ENCODE data around the gene SNAPC1.
"Not testable (repeated sequence)": the region's sequence is repeated elsewhere in the genome, so short reads cannot be mapped to it uniquely, and the experiment has no call there.

Gene SNAPC1

GRCh38 chr14:61749264-61749663 is 13.0 kb upstream of the SNAPC1 start:
- no peak for DNase-seq

DNA sequence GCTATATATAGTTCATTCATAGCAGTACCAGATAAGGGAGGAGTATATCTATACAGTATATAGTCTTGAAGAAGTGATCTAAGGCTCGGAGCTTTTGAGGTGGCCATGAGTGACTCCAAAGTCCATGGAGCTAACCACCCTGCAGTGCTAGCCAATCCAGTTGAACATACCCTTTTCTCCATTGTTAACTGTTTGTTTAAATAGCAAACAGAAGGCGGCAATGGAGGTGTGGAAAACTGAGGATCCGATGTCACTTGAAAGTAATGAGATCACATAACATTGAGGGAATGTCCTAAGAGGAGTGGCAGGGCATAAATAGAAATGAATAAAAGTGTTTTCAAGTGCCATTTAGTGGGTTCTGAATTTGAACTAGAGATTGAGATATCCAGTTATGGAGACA is 12.4 kb upstream of the SNAPC1 start:
- DNase-seq: no peak

DNA sequence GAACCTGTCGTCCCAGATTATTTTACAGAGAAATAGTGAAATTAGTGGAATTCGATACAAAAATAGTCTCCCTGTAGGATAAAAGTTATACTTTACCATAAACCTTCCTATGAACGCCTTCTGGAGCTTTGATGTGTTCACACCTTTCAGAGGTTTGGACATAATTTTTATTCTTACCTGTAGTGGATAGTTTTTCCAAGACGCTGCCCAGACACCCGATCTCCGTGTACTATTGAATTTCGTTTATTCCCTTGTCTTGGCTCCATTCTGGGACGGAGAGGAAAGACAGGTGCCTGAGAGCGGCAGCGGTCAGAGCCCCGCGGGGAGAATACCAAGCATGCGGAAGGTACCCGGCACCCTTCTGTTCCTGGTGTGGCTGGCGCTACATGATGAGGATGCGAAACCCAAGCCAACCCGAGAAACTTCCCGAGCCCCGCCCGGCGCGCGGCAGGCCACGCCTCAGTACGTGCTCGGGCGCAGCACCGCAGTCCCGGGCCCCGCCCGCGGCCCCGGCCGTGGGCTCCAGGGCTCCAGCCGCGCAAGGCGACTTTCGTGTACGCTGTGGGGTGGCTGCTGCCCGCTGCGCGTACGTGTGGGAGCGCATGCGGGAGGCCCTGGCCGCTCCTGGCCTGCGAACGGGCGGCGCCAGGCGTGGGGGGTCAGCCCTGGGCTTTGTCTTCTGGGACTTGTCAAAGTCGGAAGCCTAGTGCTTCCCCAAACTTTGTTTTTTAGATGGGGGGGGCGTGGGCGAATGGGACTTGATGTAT is 11.3 kb upstream of the SNAPC1 start:
- DNase-seq: peak in 54 of 56 donors; percentile 10 to 80 (median 54)

DNA sequence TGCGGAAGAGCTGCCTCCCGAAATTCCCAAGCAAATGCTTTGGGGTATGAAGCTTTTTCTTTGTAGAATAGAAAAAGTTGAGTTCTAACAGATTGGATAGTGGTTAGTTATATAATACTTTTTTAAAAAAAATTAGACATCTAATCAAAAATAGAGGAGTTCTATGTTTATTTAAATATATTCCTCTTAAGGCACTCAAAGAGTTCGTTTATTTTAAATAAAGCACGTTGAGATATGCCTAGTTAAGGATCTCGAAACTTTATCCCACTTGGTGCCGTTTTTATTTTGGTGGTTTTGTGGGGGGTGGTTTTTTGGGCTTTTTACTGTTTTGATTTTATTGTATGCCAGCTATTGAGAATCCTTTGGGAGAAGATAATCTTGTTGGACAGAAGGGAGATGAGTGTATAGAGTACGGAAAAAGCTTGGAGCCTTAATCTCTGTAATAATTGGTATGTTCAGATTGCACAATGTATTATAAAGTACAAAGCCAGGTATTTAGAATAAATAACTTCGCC is 10.7 kb upstream of the SNAPC1 start:
- no peak for DNase-seq

GRCh38 chr14:61752626-61753025 is 9.6 kb upstream of the SNAPC1 start:
- no peak for DNase-seq

DNA sequence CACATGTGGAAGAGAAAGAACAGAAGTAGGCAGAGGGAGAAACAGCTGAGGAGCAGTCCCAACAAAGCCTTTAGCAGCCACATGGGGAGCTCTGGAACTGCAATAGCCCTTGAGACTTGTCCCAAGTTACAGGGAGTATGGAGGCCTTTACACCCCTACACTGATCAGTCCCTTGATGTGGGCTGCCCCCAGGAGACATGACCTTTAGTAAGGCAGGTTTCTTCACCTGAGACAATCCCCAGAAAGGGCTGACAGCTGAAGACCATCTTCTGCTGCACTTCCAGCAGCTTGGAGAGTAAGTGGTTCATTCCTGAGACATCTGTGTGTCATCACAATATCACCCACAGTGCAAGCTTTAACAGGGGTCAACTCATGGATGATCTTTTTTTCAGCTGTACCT is 8.6 kb upstream of the SNAPC1 start:
- no peak for DNase-seq

DNA sequence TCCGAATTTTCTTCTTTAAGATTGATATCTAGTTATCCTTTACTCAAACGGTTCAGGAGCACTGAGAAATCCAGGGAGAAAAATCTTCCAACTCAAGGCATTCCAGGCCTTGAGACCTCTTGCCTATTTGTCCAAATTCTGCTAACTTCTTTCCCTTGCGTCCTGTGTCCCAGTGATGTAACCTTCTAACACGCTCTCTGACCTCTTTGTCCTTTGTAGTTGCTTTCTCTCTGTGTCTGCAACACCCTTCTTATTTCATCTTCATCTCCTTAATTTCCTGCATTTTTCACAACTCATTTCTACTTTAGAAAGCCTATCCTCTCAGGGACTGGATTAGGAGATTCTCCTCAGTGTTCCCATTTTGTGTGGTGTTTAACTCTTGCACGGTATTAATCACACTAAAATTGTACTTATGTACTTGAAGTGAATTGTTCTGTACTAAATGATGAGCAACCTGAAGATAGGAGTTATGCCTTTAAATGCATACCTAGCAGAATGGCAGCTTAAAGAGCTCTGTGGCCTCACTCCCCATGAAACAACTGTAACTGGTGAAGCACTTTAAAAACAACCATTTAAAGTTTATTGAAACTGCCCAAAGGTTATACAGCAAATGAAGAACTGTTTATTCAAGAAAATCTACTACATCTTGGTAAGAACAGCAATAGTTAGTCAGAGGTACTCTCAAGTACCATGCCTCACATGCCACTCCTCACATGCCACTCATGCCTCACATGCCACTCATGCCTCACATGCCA is 7.4 kb upstream of the SNAPC1 start:
- DNase-seq: no peak

GRCh38 chr14:61755382-61755742 is 6.9 kb upstream of the SNAPC1 start:
- not testable (repeated sequence) for DNase-seq

GRCh38 chr14:61756135-61756534 is 6.1 kb upstream of the SNAPC1 start:
- DNase-seq: no peak

DNA sequence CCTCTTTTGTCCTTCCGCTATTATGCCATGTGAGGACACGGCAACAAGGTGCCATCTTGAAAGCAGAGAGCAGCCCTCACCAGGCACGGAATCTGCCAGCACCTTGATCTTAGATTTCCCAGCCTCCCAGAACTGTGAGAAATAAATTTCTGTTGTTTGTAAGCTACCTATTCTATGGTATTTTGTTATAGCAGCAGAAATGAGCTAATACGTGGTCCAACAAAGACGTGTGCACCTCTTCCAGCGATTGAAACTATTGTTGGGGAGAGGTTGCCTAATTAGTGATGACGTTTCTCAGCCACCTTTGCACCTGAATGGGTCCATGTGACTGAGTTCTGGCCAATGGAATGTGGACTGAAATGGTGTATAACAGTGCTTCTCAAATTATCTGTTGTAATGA is 2.3 kb upstream of the SNAPC1 start:
- DNase-seq: no peak

- DNase-seq: peak in 3 of 56 donors; percentile 4 to 34 (median 16)
Measured at GRCh38 chr14:61761557-61761956, 663 bp upstream of the SNAPC1 start.

DNA sequence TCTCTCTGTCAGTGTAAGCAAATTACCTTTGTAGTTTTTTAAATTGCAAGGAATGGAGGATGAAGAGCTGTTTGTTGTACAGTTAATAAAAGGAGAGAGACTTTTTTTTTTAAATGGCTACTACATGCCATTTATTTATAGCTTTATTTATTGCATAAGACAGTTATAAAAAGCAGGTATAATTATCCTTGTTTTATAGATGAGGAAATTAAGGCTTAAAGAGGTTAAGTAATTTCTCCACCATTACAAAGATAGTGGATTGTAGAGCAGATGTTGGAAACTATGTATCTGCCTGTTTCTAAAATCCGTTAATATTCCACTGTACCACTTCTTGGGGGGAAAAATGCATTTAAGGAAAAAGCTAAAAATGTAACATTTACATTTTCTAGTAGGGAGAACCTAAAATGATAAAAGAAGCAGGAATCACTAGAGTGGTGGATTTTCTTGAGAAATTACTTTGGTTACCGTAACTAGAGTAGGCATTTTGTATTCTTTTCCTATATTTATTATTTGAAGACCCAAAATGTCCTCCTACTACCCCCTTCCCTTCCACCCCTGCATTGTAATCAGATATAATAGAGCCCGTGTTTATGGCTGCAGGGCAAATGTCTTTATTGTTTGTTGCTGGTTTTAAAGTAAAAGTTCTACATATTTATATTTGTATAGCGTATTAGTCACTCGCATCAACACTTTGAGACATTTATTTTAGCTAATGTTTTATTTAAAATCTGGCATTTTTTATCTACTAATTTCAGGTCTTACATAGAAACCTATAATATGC is 2.3 kb downstream of the SNAPC1 start:
- no peak for DNase-seq

GRCh38 chr14:61765225-61765943 is 3.2 kb downstream of the SNAPC1 start:
- no peak for DNase-seq

GRCh38 chr14:61766151-61766550 is 3.9 kb downstream of the SNAPC1 start:
- DNase-seq: no peak

DNA sequence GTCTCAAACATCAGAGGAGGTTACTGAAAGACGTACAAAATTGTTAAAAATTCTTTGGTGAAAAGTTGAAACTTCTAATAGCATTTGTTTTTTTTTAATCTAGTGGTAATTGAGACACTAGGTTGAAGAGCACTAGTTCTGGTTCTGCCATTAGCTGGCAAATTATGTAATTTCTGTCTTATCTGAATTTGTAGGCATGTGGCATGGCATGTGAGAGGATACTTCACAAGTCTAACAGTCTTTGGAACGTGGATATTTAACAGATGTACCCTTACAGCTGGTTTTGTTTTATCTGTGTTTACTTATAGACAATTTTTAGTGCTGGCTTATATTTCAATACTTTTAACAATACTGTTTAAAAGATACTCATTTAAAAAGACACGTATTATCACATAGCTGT is 6.0 kb downstream of the SNAPC1 start:
- no peak for DNase-seq

DNA sequence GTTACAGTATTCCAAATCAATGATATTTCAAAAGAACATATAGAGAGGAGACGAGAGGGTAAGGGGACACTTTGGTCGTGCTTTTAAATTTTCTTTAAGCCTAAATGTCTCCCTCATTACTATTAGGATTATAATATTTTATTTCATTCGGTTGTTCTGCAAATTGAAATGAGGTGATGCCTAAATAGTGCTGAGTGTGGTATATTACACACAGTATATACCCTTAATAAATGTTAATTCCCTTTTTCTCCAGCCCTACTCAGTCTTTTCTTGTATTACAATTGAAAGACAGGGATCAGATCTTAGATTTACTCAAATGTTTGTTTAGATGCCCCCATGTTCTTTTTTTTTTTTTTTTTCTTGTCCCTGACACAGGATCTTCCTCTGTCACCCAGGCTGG is 7.7 kb downstream of the SNAPC1 start:
- no peak for DNase-seq

DNA sequence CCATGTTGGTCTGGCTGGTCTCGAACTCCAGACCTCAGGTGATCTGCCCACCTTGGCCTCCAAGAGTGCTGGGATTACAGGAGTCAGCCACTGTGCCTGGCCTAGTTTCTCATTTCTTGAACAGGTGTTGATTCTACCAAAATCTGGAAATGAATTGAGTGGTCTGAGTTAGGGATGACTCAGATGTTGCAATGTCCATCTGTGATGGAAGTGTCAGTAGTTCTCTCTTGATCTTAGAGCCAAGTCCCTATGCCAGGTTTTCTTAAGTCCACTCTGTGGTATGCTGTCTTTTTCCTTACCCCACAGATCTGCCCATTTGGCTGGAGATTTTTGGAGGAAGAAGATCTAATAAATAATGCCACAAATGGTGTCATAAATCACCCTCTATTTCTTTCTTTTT is 12.6 kb downstream of the SNAPC1 start:
- no peak for DNase-seq

DNA sequence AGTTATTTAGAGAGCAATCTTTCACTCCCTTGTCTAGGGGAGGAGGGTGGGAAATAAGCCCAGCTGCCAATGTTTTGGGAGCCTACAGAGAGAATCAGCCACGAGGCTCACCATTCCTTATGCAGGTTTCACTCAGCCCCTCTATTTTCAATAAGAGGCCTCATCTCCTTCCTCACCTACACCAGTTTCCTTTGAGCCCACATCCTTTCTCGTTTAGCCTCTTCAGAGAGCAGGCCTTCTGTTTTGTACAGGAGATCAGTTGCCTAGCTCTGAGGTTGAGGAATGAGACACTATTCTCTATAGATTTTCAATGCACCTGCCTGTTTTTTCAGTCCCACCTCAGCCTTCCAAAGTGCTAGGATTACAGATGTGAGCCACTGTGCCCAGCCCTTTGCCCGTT is 17.9 kb downstream of the SNAPC1 start:
- DNase-seq: no peak

DNA sequence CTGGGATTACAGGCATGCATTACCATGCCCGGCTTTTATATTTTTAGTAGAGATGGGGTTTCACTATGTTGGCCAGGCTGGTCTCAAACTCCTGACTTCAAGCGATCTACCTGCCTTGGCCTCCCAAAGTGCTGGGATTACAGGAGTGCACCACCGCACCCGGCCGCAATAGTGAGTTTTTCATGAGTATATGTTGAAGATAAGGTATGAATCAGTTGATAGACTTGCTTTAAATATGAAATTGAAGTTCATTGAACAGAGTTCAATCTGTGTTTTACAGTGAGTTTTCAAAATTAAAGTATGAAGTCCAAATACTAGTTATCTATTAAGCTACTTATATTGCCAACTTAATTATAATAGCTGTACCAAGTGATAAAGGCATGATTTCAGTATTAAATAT is 35.1 kb downstream of the SNAPC1 start:
- DNase-seq: no peak

DNA sequence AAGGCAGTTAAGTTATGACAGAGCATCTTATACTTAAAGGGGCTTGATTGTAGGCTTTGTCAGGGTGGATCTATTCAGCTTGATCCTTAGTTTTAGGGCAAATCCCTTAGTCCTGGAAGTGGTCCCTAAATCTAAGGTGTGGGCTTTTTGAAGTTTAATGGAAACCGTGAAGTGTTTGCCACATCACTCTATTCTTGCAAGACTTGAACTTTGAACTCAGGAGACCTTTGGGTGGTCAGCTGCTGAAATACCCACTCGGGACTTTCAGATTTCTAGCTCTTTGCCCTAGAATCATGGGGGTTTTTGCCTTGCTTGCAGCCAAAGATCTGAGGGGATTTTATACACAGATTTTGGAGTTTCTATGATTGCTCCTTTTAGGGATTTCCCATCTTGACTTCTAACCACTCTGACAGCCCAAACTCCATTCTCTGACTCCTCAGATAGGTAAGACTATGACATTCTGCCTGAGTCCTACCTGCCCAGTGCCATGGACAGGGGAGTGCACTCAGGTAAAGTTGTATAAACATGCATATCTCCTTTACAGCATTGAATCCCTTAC is 39.9 kb downstream of the SNAPC1 start:
- DNase-seq: no peak

GRCh38 chr14:61803755-61804154 is 41.5 kb downstream of the SNAPC1 start:
- DNase-seq: no peak
